GM04503 (cell line): Measurements from ENCODE around the gene DCTN1.

ENCODE experiments used
- DNase-seq: peaks from one replicate; pipeline ENCODE4 v3.0.0-alpha.2; 2012; ENCODE audit warnings: low read depth

DCTN1 gene

DNA sequence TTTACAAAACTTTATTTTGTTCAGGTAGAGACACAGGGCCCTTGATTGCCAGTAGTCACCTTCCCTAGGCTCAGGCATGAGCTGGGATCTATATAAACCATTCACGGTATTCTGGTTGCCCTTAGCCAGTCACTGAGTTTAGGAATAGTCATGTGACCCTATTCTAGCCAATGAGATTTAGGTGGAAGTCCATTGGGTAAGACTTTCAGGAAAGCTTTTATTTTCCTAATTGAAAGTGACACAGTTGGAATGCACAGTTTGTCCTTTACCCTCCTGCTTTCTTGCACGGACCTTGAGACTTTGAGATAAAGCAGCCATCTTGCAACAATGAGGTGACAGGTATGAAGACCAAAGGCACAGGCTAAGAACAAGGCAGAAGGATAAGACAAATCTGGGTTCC, 58.4 kb downstream of the DCTN1 start:
- DNase-seq: no peak

DNA sequence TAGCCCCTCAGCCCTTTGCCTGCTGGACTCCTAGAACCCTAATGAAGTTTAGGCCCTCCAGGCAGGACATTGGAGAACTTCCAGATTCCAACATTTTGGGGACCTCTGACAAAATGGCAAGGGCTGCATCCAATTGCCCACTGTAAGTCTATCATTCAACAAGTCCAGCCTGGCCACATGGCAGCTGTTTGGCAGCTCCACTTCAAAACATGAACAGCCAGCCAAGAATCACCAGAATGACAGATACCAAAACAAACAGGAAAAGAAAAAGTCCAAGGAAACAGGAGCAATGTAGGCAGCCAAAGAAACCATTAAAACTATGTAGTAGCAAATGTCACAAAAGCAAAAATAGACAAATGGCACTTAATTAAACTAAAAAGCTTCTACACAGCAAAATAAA, 62.4 kb downstream of the DCTN1 start:
- no peak for DNase-seq

DNA sequence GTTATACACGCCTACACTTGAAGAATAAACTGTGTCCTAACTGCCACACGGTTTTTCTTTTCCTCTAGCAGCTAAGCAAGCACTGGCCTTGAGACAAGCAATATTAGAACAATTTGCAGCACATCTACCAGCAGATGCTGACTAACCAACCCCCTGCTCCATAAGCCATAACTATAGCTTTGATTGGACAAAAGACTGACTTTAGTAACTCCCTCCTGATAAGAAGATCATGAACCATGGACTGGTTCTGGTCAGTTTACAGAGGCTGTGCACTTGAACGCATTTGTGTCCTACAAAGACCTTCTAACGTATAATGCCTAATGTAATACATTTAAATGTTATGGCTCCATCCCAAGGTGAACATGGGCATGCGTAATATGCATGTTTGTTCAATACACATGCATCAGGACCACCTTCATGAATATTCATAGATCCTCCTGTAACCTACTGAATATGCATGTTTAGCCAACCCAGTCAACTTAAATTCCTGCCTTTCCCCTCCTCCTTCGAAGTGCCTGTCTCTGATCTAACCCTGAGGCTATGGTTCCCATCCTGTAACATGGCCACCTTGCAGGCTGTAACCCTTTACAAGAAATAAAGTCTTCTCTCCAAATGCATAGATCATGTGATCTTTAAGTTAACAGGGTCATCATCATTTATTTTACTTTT, 63.4 kb downstream of the DCTN1 start:
- DNase-seq: no peak

GRCh38 chr2:74314107-74314506, 66.0 kb downstream of the DCTN1 start:
- DNase-seq: no peak

DNA sequence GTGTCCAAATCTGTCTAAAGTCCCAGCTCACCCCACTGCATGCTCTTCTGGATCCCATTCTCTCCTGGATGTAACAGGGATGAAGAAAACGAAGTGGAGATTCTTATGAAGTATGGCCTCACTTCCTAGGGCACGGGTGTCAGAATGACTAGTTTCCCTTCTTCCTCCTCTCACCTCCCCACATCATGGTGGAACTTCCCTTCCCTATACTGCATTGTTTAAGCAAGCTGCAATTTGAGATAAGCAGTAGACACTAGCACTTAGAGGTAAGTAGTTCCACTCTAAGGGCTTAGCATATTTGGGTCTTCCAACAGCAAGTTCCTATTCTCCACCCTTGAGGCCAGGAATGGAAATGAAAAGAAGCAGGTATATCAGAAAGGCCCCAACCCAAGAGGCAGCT, 66.6 kb downstream of the DCTN1 start:
- DNase-seq: no peak

DNA sequence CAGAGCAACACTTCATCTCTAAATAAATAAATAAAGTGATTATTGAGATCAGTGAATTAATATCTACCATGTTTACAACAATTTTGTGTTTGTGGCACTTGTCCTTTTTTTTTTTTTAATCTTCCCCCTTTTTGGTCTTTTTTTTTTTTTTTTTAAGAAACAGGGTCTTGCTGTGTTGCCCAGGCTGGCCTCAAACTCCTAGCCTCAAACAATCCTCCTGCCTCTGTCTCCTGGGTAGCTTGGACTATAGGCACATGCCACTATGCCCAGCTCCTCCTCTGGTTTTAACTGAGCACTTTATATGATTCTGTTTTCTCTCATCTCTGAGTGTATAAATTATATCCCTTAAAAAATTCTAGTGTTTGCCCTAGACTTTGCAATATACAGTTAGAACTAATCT, 67.2 kb downstream of the DCTN1 start:
- no peak for DNase-seq
